Measurements from ENCODE around the gene DCAF5. TPM values are rescaled to one million over a fixed set of nuclear protein-coding genes. Genes with fewer than 3 reads are reported as not detected.

The DCAF5 gene
- total and polyA plus RNA-seq, 2 of the 8 experiments (the other 6 are each of a cell fraction or from before 2014, with no cell fraction given): 24.3 to 31.0 TPM

GRCh38 chr14:69191340-69192111 lies 38.6 kb upstream of the DCAF5 start, which contains the start of gene EXD2 (continued):
- TF ChIP-seq, protein P1, sequence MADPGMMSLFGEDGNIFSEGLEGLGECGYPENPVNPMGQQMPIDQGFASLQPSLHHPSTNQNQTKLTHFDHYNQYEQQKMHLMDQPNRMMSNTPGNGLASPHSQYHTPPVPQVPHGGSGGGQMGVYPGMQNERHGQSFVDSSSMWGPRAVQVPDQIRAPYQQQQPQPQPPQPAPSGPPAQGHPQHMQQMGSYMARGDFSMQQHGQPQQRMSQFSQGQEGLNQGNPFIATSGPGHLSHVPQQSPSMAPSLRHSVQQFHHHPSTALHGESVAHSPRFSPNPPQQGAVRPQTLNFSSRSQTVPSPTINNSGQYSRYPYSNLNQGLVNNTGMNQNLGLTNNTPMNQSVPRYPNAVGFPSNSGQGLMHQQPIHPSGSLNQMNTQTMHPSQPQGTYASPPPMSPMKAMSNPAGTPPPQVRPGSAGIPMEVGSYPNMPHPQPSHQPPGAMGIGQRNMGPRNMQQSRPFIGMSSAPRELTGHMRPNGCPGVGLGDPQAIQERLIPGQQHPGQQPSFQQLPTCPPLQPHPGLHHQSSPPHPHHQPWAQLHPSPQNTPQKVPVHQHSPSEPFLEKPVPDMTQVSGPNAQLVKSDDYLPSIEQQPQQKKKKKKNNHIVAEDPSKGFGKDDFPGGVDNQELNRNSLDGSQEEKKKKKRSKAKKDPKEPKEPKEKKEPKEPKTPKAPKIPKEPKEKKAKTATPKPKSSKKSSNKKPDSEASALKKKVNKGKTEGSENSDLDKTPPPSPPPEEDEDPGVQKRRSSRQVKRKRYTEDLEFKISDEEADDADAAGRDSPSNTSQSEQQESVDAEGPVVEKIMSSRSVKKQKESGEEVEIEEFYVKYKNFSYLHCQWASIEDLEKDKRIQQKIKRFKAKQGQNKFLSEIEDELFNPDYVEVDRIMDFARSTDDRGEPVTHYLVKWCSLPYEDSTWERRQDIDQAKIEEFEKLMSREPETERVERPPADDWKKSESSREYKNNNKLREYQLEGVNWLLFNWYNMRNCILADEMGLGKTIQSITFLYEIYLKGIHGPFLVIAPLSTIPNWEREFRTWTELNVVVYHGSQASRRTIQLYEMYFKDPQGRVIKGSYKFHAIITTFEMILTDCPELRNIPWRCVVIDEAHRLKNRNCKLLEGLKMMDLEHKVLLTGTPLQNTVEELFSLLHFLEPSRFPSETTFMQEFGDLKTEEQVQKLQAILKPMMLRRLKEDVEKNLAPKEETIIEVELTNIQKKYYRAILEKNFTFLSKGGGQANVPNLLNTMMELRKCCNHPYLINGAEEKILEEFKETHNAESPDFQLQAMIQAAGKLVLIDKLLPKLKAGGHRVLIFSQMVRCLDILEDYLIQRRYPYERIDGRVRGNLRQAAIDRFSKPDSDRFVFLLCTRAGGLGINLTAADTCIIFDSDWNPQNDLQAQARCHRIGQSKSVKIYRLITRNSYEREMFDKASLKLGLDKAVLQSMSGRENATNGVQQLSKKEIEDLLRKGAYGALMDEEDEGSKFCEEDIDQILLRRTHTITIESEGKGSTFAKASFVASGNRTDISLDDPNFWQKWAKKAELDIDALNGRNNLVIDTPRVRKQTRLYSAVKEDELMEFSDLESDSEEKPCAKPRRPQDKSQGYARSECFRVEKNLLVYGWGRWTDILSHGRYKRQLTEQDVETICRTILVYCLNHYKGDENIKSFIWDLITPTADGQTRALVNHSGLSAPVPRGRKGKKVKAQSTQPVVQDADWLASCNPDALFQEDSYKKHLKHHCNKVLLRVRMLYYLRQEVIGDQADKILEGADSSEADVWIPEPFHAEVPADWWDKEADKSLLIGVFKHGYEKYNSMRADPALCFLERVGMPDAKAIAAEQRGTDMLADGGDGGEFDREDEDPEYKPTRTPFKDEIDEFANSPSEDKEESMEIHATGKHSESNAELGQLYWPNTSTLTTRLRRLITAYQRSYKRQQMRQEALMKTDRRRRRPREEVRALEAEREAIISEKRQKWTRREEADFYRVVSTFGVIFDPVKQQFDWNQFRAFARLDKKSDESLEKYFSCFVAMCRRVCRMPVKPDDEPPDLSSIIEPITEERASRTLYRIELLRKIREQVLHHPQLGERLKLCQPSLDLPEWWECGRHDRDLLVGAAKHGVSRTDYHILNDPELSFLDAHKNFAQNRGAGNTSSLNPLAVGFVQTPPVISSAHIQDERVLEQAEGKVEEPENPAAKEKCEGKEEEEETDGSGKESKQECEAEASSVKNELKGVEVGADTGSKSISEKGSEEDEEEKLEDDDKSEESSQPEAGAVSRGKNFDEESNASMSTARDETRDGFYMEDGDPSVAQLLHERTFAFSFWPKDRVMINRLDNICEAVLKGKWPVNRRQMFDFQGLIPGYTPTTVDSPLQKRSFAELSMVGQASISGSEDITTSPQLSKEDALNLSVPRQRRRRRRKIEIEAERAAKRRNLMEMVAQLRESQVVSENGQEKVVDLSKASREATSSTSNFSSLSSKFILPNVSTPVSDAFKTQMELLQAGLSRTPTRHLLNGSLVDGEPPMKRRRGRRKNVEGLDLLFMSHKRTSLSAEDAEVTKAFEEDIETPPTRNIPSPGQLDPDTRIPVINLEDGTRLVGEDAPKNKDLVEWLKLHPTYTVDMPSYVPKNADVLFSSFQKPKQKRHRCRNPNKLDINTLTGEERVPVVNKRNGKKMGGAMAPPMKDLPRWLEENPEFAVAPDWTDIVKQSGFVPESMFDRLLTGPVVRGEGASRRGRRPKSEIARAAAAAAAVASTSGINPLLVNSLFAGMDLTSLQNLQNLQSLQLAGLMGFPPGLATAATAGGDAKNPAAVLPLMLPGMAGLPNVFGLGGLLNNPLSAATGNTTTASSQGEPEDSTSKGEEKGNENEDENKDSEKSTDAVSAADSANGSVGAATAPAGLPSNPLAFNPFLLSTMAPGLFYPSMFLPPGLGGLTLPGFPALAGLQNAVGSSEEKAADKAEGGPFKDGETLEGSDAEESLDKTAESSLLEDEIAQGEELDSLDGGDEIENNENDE (IDR thresholded peaks at IDR 0.05; ENCODE audit: insufficient replicate concordance, low read length): no peak
- TF ChIP-seq ZNF274 (IDR thresholded peaks at IDR 0.05; ENCODE audit: borderline replicate concordance, extremely low read depth, low read length) (no peak), TCF12 (IDR thresholded peaks at IDR 0.05; ENCODE audit: low read depth, low read length) (peak; percentile 83), RNF2 (IDR thresholded peaks at IDR 0.05; ENCODE audit: borderline replicate concordance, low read depth, low read length, missing control alignments, poor library complexity, severe bottlenecking) (no peak), JUND (IDR thresholded peaks at IDR 0.05; ENCODE audit: low read length) (peak; percentile 61), KDM5A (IDR thresholded peaks at IDR 0.05; ENCODE audit: low read length) (peak; percentile 63; the same call in 1 of the 2 replicates), BACH1 (IDR thresholded peaks at IDR 0.05; ENCODE audit: low read length) (no peak), EZH2 (IDR thresholded peaks at IDR 0.05; ENCODE audit: low read depth, low read length, severe bottlenecking) (no peak)
- TF ChIP-seq, protein P2, sequence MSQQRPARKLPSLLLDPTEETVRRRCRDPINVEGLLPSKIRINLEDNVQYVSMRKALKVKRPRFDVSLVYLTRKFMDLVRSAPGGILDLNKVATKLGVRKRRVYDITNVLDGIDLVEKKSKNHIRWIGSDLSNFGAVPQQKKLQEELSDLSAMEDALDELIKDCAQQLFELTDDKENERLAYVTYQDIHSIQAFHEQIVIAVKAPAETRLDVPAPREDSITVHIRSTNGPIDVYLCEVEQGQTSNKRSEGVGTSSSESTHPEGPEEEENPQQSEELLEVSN (IDR thresholded peaks at IDR 0.05): 0 out of 2 replicates have a peak, but pooled peaks have one; percentile 6
